SK-N-SH treated with all-trans-retinoic acid at 6 μM for 48 hours (cell line): ENCODE measurements around the gene RFNG.

ENCODE experiments used
- ISL1 ChIP-seq: fragments of 250-450 bp; sonication (Bioruptor Pico); IDR thresholded peaks from 2 replicates; pipeline ENCODE4 v2.1.2; 2022; ENCODE audit warnings: mild to moderate bottlenecking, moderate library complexity
- RARB ChIP-seq: fragments of 250-450 bp; sonication (Bioruptor Pico); IDR thresholded peaks from 2 replicates; pipeline ENCODE4 v1.8.0; 2021; ENCODE audit warnings: mild to moderate bottlenecking, moderate library complexity
- TCF4 ChIP-seq: fragments of 250-450 bp; sonication (Bioruptor Pico); IDR thresholded peaks from 2 replicates; pipeline ENCODE4 v1.8.0; 2021; ENCODE audit warnings: mild to moderate bottlenecking, moderate library complexity, borderline replicate concordance
- TOX ChIP-seq: fragments of 250-450 bp; sonication (Bioruptor Pico); IDR thresholded peaks from 2 replicates; pipeline ENCODE4 v1.8.0; 2021; ENCODE audit warnings: mild to moderate bottlenecking, moderate library complexity, borderline replicate concordance
- ZFP3 ChIP-seq: fragments of 250-450 bp; sonication (Bioruptor Pico); IDR thresholded peaks from 2 replicates; pipeline ENCODE4 v1.5.0; 2020; ENCODE audit warnings: mild to moderate bottlenecking, moderate library complexity
- TF ChIP-seq, protein P1 (sequence below): fragments of 250-450 bp; sonication (Bioruptor Pico); IDR thresholded peaks from 2 replicates; pipeline ENCODE4 v1.8.0; 2020; ENCODE audit warnings: mild to moderate bottlenecking, moderate library complexity, borderline replicate concordance
- TF ChIP-seq, protein P2 (sequence below): fragments of 250-450 bp; sonication (Bioruptor Pico); IDR thresholded peaks from 2 replicates; pipeline ENCODE4 v1.8.0; 2021; ENCODE audit warnings: low read depth, mild to moderate bottlenecking, moderate library complexity, borderline replicate concordance

- TF ChIP-seq, protein P1, sequence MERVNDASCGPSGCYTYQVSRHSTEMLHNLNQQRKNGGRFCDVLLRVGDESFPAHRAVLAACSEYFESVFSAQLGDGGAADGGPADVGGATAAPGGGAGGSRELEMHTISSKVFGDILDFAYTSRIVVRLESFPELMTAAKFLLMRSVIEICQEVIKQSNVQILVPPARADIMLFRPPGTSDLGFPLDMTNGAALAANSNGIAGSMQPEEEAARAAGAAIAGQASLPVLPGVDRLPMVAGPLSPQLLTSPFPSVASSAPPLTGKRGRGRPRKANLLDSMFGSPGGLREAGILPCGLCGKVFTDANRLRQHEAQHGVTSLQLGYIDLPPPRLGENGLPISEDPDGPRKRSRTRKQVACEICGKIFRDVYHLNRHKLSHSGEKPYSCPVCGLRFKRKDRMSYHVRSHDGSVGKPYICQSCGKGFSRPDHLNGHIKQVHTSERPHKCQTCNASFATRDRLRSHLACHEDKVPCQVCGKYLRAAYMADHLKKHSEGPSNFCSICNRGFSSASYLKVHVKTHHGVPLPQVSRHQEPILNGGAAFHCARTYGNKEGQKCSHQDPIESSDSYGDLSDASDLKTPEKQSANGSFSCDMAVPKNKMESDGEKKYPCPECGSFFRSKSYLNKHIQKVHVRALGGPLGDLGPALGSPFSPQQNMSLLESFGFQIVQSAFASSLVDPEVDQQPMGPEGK (CRISPR knock-in tag) = no peak
- TF ChIP-seq TCF4 (CRISPR knock-in tag) (no peak), RARB (CRISPR knock-in tag) (no peak), ISL1 (CRISPR knock-in tag) (no peak), ZFP3 (CRISPR knock-in tag) (no peak), TOX (CRISPR knock-in tag) (no peak)
- TF ChIP-seq, protein P2, sequence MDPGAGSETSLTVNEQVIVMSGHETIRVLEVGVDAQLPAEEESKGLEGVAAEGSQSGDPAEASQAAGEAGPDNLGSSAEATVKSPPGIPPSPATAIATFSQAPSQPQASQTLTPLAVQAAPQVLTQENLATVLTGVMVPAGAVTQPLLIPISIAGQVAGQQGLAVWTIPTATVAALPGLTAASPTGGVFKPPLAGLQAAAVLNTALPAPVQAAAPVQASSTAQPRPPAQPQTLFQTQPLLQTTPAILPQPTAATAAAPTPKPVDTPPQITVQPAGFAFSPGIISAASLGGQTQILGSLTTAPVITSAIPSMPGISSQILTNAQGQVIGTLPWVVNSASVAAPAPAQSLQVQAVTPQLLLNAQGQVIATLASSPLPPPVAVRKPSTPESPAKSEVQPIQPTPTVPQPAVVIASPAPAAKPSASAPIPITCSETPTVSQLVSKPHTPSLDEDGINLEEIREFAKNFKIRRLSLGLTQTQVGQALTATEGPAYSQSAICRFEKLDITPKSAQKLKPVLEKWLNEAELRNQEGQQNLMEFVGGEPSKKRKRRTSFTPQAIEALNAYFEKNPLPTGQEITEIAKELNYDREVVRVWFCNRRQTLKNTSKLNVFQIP = no peak
Observed at GRCh38 chr17:82084373-82085030, 32.9 kb upstream of the RFNG start.
